Heart right ventricle (tissue), 16 donors: Measurements from ENCODE around the gene LRMDA. TPM values are rescaled to one million over a fixed set of nuclear protein-coding genes. Genes with fewer than 3 reads are reported as not detected.
A peak's percentile ranks its signal among the peaks of the same experiment; 100 is the strongest.

Experiments
- ATAC-seq, 8 donors: fragments of 200-7000 bp; cut with Tn5 transposase; one replicate each; pipeline ENCODE4 v1.9.1; 2020; ENCODE audit warnings: mild to moderate bottlenecking in 8 of 8, moderate library complexity in 8 of 8, moderate number of reproducible peaks in 1 of 8
- DNase-seq, 2 donors: peaks; one replicate each; pipeline ENCODE4 v3.0.0-alpha.2; 2020
- H3K27ac ChIP-seq, 10 donors: fragments of 200-600 bp; sonication (generic) in 2 of 10; one replicate each; pipeline versions ENCODE4 v1.5.0 to v1.8.0; 2020 to 2022; ENCODE audit warnings: mild to moderate bottlenecking in 3 of 10
- H3K27me3 ChIP-seq, 7 donors: fragments of 200-600 bp; one replicate each; pipeline ENCODE4 v1.8.0; 2021 to 2022; ENCODE audit warnings: mild to moderate bottlenecking in 2 of 7
- H3K36me3 ChIP-seq, 9 donors: fragments of 200-600 bp; sonication (generic) in 1 of 9; one replicate each; pipeline versions ENCODE4 v1.5.0 to v1.8.0; 2020 to 2022; ENCODE audit warnings: mild to moderate bottlenecking in 2 of 9
- H3K4me1 ChIP-seq, 9 donors: fragments of 200-600 bp; sonication (generic) in 1 of 9; one replicate each; pipeline versions ENCODE4 v1.5.0 to v1.8.0; 2020 to 2022; ENCODE audit warnings: mild to moderate bottlenecking in 4 of 9
- H3K4me3 ChIP-seq, 10 donors: fragments of 200-600 bp; sonication (generic) in 2 of 10; one replicate each; pipeline versions ENCODE4 v1.5.0 to v1.8.0; 2020 to 2022; ENCODE audit warnings: mild to moderate bottlenecking in 7 of 10, moderate library complexity in 2 of 10
- H3K9me3 ChIP-seq, 11 donors: fragments of 200-600 bp in 10 of 11; sonication (generic) in 2 of 11; one replicate each; pipeline versions ENCODE4 v1.5.0 to v1.8.0; 2013 to 2022; ENCODE audit warnings: mild to moderate bottlenecking in 2 of 11, control low read depth in 1 of 11, moderate library complexity in 1 of 11
- CTCF ChIP-seq, 9 donors: fragments of 200-600 bp; sonication (generic) in 2 of 9; IDR thresholded peaks; one replicate each; pipeline versions ENCODE4 v1.5.0 to v1.8.0; 2021 to 2022; ENCODE audit warnings: antibody characterized with exemption in 9 of 9, mild to moderate bottlenecking in 5 of 9, moderate library complexity in 1 of 9
- WGBS, 2 donors: extraction: QIAGEN DNeasy Blood & Tissue Kit; methylation state at CpG; one replicate each; pipeline ENCODE4 v1.1.7; 2013; ENCODE audit warnings: inconsistent platforms in 1 of 2; 5-methylcytosine and 5-hydroxymethylcytosine counted together
- intact Hi-C, 10 donors: fragments of 100-400 bp; cut with DNase I; formaldehyde crosslinking; loops; one replicate each; pipeline versions ENCODE4 v1.11.1 to v1.14.2; 2022
- polyA plus RNA-seq, 2 donors: library from polyadenylated mRNA; stranded (reverse); fragments of 200-250 nt; gene quantifications; one replicate each; pipeline ENCODE4 v1.2.3, GENCODE V29; 2013
- total RNA-seq, 10 donors: library from RNA; stranded (reverse); fragmentation: NEBNext Ultra II Directional in 3 of 10; extraction: Animal tissue kit (Norgen Biotek cat#: 25700) in 3 of 10; gene quantifications; one replicate each; pipeline versions ENCODE4 v1.2.1 to v1.2.4, GENCODE V29; 2021 to 2023
- donor health status: Arrhythmogenic right ventricular cardiomyopathy.
- donor health status: ischemic (EF 13 %, LVEDD 7.1; RV severe dilation, severe dysfunction).
- donor health status: healthy with polysubstance abuse.
- donor health status: DM: no; HTN: yes; CAD: no.
- donor health status: DM: no; HTN: no; CAD: no.
- donor health status: ischemic (EF 25% LVEDD 6.9; RV normal size, moderate dysfunction).
- donor health status: ischemic (EF 25% LVEDD 5.7; RV mildly dilated, moderate dysfunction).
- donor health status: healthy.
- donor health status: DM: yes; HTN: yes; CAD: no.
- donor health status: Ischemic cardiomyopathy.
- donor health status: ischemic (EF 35%, LVEDD 5.7; RV mildly dilated, moderate dysfunction).
- donor health status: nonischemic (EF 11% LVEDD 7.7; RV severe dilation, severe dysfunction).
- donor health status: DM: yes; HTN: yes; CAD: no.
- donor health status: PGD.
- donor health status: ischemic (EF 29% LVEDD 5.4; RV normal size, mild dysfunction).
- donor health status: nonischemic (EF 23%, LVEDD 6.1; RV moderate dilation, normal function).

The LRMDA gene
- total and polyA plus RNA-seq, 12 donors: 4.0 to 59.8 (median 12.7) TPM

- no peak for TF ChIP-seq CTCF (IDR thresholded peaks at IDR 0.05)
- H3K4me3 ChIP-seq: peak overlapping the region in 9 of 10 donors; percentile 2 to 47 (median 41)
- intact Hi-C loops: loop anchor here in 2 of 10 donors (2.0 to 10.0 kb wide), 2 partner anchors 368 to 370 kb away; partner anchors contain the start of gene ZNF503 (in 1 of the 2)
- H3K27me3 ChIP-seq: no peaks in the 10 kb centered on the region
- H3K4me1 ChIP-seq: peaks cover 0 to 46% (median 15%) of the 10 kb centered on the region in 9 donors
- 50 to 71% methylated on average over 8 of the region's 8 CpGs for WGBS, 2 donors
- H3K9me3 ChIP-seq: no peaks in the 10 kb centered on the region
- peak overlapping the region in 9 of 10 donors; percentile 26 to 80 (median 63) for H3K27ac ChIP-seq
- H3K36me3 ChIP-seq: no peaks in the 10 kb centered on the region
- no peak for DNase-seq
- ATAC-seq: no peak
Measured at GRCh38 chr10:75772153-75772887, 340.9 kb downstream of the LRMDA start.

- intact Hi-C loops: loop anchor here in 2 of 10 donors (2.0 to 10.0 kb wide), 2 partner anchors 369 to 371 kb away; partner anchors contain the start of gene ZNF503 (in 1 of the 2)
- 80 to 81% methylated on average over 5 of the region's 5 CpGs for WGBS, 2 donors
Measured at GRCh38 chr10:75773231-75773780, 341.9 kb downstream of the LRMDA start.

GRCh38 chr10:75773813-75774782, 342.7 kb downstream of the LRMDA start:
- WGBS, 2 donors: 76 to 79% methylated on average over 3 of the region's 3 CpGs

More at GRCh38 chr10:75773231-75773780, 341.9 kb downstream of the LRMDA start:
- ATAC-seq (peak in 6 of 8 donors; percentile 28 to 73 (median 40)), DNase-seq (no peak)
- H3K36me3 ChIP-seq: no peaks in the 10 kb centered on the region
- peak overlapping the region in 7 of 10 donors; percentile 38 to 80 (median 63) for H3K27ac ChIP-seq
- H3K4me3 ChIP-seq: no peak overlapping the region
- H3K4me1 ChIP-seq: peaks cover 0 to 46% (median 15%) of the 10 kb centered on the region in 9 donors
- no peaks in the 10 kb centered on the region for H3K27me3 ChIP-seq
- TF ChIP-seq CTCF (IDR thresholded peaks at IDR 0.05): no peak
- no peaks in the 10 kb centered on the region for H3K9me3 ChIP-seq

More at GRCh38 chr10:75773813-75774782, 342.7 kb downstream of the LRMDA start:
- Histone ChIP-seq H3K27ac (peak overlapping the region in 9 of 10 donors; percentile 18 to 80 (median 56)), H3K4me3 (no peak overlapping the region), H3K36me3 (no peaks in the 10 kb centered on the region), H3K9me3 (no peaks in the 10 kb centered on the region), H3K27me3 (no peaks in the 10 kb centered on the region), H3K4me1 (peaks cover 0 to 54% (median 15%) of the 10 kb centered on the region in 9 donors)
- TF ChIP-seq CTCF (IDR thresholded peaks at IDR 0.05): no peak
- ATAC-seq (no peak), DNase-seq (no peak)
- intact Hi-C loops: loop anchor here in 2 of 10 donors (2.0 to 10.0 kb wide), 2 partner anchors 369 to 371 kb away; partner anchors contain the start of gene ZNF503 (in 1 of the 2)
